HCT116 (cell line): Measurements from ENCODE around the gene CD72. TPM values are rescaled to one million over a fixed set of nuclear protein-coding genes. Genes with fewer than 3 reads are reported as not detected.
"Not testable (repeated sequence)": the region's sequence is repeated elsewhere in the genome, so short reads cannot be mapped to it uniquely, and the experiment has no call there.

Experiments used
- ATAC-seq: fragments of 200-7000 bp; cut with Tn5 transposase; 2 replicates; pipeline ENCODE4 v1.9.1; 2020; ENCODE audit warnings: mild to moderate bottlenecking, moderate library complexity
- BruUV-seq: library from RNA; stranded (reverse); fragments of 400-500 nt; replicated peaks from 2 replicates; lab custom pipeline; 2021; lab: Mats Ljungman, UMichigan
- CTCF ChIA-PET: fragments of 300-600 bp; sonication (Branson Sonifier 250); formaldehyde crosslinking; loops from one replicate; lab custom pipeline; 2021; ENCODE audit warnings: antibody characterized with exemption; lab: Charles Lee
- POLR2A ChIA-PET: fragments of 300-600, 350-600 bp; sonication (Branson Sonifier 250); formaldehyde crosslinking; loops from one replicate; lab custom pipeline; 2021; ENCODE audit warnings: antibody characterized with exemption; lab: Charles Lee
- RAD21 ChIA-PET, 2 experiments: fragments of 300-600 bp; sonication (Branson Sonifier 250); formaldehyde crosslinking; loops; one replicate each; lab custom pipeline; 2023; ENCODE audit warnings: low total read pairs in 2 of 2; ENCODE audit not compliant: uncharacterized antibody in 2 of 2, unreplicated experiment in 2 of 2, low non-redundant PET in 1 of 2; lab: Charles Lee
- DNase-seq: peaks from one replicate; pipeline ENCODE4 v3.0.0-alpha.2; 2010; ENCODE audit warnings: low read depth, low spot score
- H2AFZ ChIP-seq: fragments of 200-600 bp; shearing (Covaris generic), sonication (generic); 2 replicates; pipeline ENCODE4 v1.6.1; 2017; ENCODE audit warnings: low read depth, mixed run types, mixed read lengths, antibody characterized with exemption, low read length; ENCODE audit not compliant: poor library complexity, severe bottlenecking
- H3K27ac ChIP-seq: 2 replicates; pipeline ENCODE4 v1.5.1; 2012; ENCODE audit warnings: low read depth, low read length
- H3K27me3 ChIP-seq: fragments of 200-600 bp; sonication (generic); 2 replicates; pipeline ENCODE4 v1.6.1; 2016; ENCODE audit warnings: mixed run types, low read length, mixed read lengths; ENCODE audit not compliant: insufficient read depth
- H3K36me3 ChIP-seq, 2 experiments: fragments of 200-500 bp in 1 of 2; fragments of 200-600 bp in 1 of 2; sonication (Bioruptor generic) in 1 of 2; sonication (generic) in 1 of 2; 2 replicates each; pipeline versions ENCODE4 v1.5.1 to v1.6.1; 2014 to 2016; ENCODE audit warnings: low read length in 2 of 2, inconsistent platforms in 1 of 2, mixed read lengths in 1 of 2, mixed run types in 1 of 2; ENCODE audit not compliant: insufficient read depth in 2 of 2, control insufficient read depth in 1 of 2
- H3K4me1 ChIP-seq, 2 experiments: fragments of 200-600 bp in 1 of 2; sonication (generic) in 1 of 2; 2 replicates each; pipeline versions ENCODE4 v1.5.1 to v1.6.1; 2012 to 2017; ENCODE audit warnings: low read length in 2 of 2, inconsistent platforms in 1 of 2, mild to moderate bottlenecking in 1 of 2, mixed read lengths in 1 of 2, mixed run types in 1 of 2, moderate library complexity in 1 of 2; ENCODE audit not compliant: insufficient read depth in 2 of 2, control insufficient read depth in 1 of 2
- H3K4me2 ChIP-seq: fragments of 200-600 bp; sonication (generic); 2 replicates; pipeline ENCODE4 v1.6.1; 2017; ENCODE audit warnings: mixed run types, low read length, mixed read lengths
- H3K4me3 ChIP-seq, 2 experiments: fragments of 200-600 bp in 1 of 2; sonication (generic) in 1 of 2; replicated peaks in 1 of 2; 2 replicates each; pipeline ENCODE4 v1.5.1; 2011 to 2016; ENCODE audit warnings: low read length in 2 of 2, control low read depth in 1 of 2, low read depth in 1 of 2, mild to moderate bottlenecking in 1 of 2, mixed read lengths in 1 of 2, mixed run types in 1 of 2
- H3K79me2 ChIP-seq: fragments of 200-600 bp; sonication (generic); 2 replicates; pipeline ENCODE4 v1.6.1; 2017; ENCODE audit warnings: mild to moderate bottlenecking, mixed run types, low read length, moderate library complexity, mixed read lengths; ENCODE audit not compliant: insufficient read depth
- H3K9ac ChIP-seq: fragments of 200-600 bp; sonication (generic); 2 replicates; pipeline ENCODE4 v1.6.1; 2016; ENCODE audit warnings: low read length, mixed read lengths
- H3K9me2 ChIP-seq: fragments of 200-600 bp; sonication (generic), shearing (Covaris generic); 2 replicates; pipeline ENCODE4 v1.6.1; 2017; ENCODE audit warnings: mixed run types, mild to moderate bottlenecking, moderate library complexity; ENCODE audit not compliant: insufficient read depth
- H3K9me3 ChIP-seq, 2 experiments: fragments of 200-500 bp in 1 of 2; fragments of 200-600 bp in 1 of 2; sonication (Bioruptor generic) in 1 of 2; sonication (generic) in 1 of 2; 2 replicates each; pipeline ENCODE4 v1.6.1; 2014 to 2017; ENCODE audit warnings: low read length in 2 of 2, mixed read lengths in 2 of 2, inconsistent platforms in 1 of 2, low read depth in 1 of 2, mild to moderate bottlenecking in 1 of 2, mixed run types in 1 of 2, moderate library complexity in 1 of 2; ENCODE audit not compliant: control insufficient read depth in 1 of 2, insufficient read depth in 1 of 2
- H4K20me1 ChIP-seq: fragments of 200-600 bp; sonication (generic), shearing (Covaris generic); 2 replicates; pipeline ENCODE4 v1.6.1; 2017; ENCODE audit warnings: mixed run types, mild to moderate bottlenecking, moderate library complexity; ENCODE audit not compliant: insufficient read depth
- intact Hi-C: fragments of 100-400 bp; cut with micrococcal nuclease; formaldehyde crosslinking; loops from 2 replicates; pipeline ENCODE4 v1.10.0; 2022
- total RNA-seq: library from RNA; stranded (reverse); gene quantifications from one replicate; pipeline ENCODE4 v1.2.1, GENCODE V29; 2021; ENCODE audit not compliant: unreplicated experiment

Gene CD72
- total RNA-seq, 1 experiment from 2014 or later, result 1.6 TPM

DNA sequence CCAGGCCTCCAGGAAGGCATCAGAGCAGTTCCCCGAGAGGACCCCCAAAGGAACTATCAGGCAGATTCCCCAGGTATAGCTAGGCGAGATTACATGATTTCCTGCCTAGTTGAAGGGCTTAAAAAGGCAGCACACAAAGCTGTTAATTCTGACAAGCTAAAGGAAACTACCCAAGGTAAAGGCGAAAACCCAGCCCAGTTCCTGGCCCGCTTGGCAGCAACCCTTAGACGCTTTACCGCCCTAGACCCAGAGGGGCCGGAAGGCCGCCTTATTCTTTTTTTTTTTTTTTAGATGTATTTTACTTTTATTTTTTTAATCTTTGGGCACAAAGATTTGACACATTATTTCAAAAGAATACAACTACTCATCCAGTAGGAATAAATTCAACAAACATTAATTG, 20.5 kb upstream of the CD72 start:
- BruUV-seq, H3K9me2 ChIP-seq, H3K9ac ChIP-seq, H3K4me3 ChIP-seq, RAD21 ChIA-PET, H3K4me2 ChIP-seq, intact Hi-C loops, H3K4me1 ChIP-seq, CTCF ChIA-PET, H3K27ac ChIP-seq, DNase-seq, H3K36me3 ChIP-seq, H3K79me2 ChIP-seq, ATAC-seq, POLR2A ChIA-PET, H3K9me3 ChIP-seq, H2AFZ ChIP-seq, H4K20me1 ChIP-seq, H3K27me3 ChIP-seq: not testable (repeated sequence)

DNA sequence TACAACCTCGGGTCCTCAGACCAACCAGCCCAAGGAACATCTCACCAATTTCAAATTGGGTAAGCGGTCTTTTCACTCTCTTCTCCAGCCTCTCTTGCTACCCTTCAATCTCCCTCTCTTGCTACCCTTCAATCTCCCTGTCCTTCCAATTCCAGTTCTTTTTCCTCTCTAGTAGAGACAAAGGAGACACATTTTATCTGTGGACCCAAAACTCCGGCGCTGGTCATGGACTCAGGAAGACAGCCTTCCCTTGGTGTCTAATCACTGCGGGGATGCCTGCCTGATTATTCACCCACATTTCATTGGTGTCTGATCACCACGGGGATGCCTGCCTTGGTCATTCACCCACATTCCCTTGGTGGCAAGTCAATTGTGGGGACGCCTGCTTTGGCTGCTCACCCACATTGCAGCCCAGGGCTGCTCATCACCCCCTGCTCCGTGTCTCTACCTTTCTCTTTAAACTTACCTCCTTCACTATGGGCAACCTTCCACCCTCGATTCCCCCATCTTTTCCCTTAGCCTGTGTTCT, 19.3 kb upstream of the CD72 start:
- DNase-seq, H3K9me3 ChIP-seq, H4K20me1 ChIP-seq, RAD21 ChIA-PET, H3K4me3 ChIP-seq, H3K9me2 ChIP-seq, H3K27ac ChIP-seq, H3K9ac ChIP-seq, H3K79me2 ChIP-seq, H3K36me3 ChIP-seq, BruUV-seq, H2AFZ ChIP-seq, intact Hi-C loops, POLR2A ChIA-PET, H3K4me1 ChIP-seq, H3K4me2 ChIP-seq, H3K27me3 ChIP-seq, ATAC-seq, CTCF ChIA-PET: not testable (repeated sequence)

DNA sequence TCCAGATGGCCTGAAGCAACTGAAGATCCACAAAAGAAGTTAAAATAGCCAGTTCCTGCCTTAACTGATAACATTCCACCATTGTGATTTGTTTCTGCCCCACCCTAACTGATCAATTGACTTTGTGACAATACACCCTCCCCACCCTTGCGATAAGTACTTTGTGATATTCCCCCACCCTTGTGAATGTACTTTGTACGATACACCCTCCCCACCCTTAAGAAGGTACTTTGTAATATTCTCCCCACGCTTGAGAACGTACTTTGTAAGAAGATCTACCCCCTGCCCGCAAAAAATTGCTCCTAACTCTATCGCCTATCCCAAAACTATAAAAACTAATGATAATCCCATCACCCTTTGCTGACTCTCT, 18.6 kb upstream of the CD72 start:
- H3K36me3 ChIP-seq, BruUV-seq, H3K4me3 ChIP-seq, intact Hi-C loops, H3K9me3 ChIP-seq, DNase-seq, H2AFZ ChIP-seq, H3K9me2 ChIP-seq, H3K27ac ChIP-seq, H3K4me2 ChIP-seq, H3K79me2 ChIP-seq, H3K9ac ChIP-seq, H3K4me1 ChIP-seq, H3K27me3 ChIP-seq, CTCF ChIA-PET, H4K20me1 ChIP-seq, POLR2A ChIA-PET, RAD21 ChIA-PET, ATAC-seq: not testable (repeated sequence)
